ENCODE results near the gene SLC33A1.

DNA sequence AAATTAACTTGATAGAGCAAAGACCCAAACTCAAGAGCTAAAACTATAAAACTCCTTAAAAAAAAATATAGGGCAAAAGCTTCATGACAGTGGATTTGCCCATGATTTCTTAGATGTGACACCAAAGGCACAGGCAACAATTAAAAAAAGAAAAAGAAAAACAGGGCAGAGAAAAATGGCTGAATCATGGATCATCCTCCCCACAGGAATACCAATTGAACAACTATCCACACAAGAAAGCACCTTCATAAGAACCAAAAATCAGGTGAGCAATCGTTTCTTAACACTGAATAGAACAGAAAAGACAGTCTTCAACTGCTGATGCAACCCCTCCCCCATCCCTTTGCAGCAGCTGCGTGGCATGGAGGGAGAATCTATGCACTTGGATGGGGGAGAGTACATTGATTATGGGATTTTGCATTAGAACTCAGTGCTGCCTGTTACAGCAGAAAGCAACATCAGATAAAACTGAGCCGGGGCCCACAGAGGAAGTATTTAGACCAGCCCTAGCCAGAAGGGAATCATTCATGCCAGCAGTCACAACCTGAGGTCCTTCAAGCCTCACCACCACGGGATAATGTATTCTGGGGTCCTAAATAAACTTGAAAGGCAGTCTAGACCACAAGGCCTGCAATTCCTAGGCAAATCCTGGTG lies 63.8 kb downstream of the SLC33A1 start:
- no peak for TF ChIP-seq ELF4 (IDR thresholded peaks at IDR 0.05)
- TF ChIP-seq TARDBP (IDR thresholded peaks at IDR 0.05): no peak
- no peak for TF ChIP-seq ZNF384 (IDR thresholded peaks at IDR 0.05)
